ENCODE data around the gene KERA. TPM values are rescaled to one million over a fixed set of nuclear protein-coding genes. Genes with fewer than 3 reads are reported as not detected.

Gene KERA
- total and polyA plus RNA-seq, 2 of the 4 experiments (the other 2 are of a cell fraction), result not detected

- H3K18ac ChIP-seq (ENCODE audit: low read depth, low read length), result no peak within 1 kb of the TSS
- H3K56ac ChIP-seq (ENCODE audit: extremely low read depth, insufficient read depth, low read length), result no peak within 1 kb of the TSS
- H3K14ac ChIP-seq (replicated peaks; ENCODE audit: low read depth, low read length), result no peak within 1 kb of the TSS
- H3K9me1 ChIP-seq (ENCODE audit: insufficient read depth, low read length), result no peaks in the 10 kb centered on the region
- H2AK9ac ChIP-seq (replicated peaks; ENCODE audit: low read depth, low read length, poor library complexity), result no peak within 1 kb of the TSS
- H4K5ac ChIP-seq (ENCODE audit: low read depth, low read length), result no peak within 1 kb of the TSS
- H2AK5ac ChIP-seq (ENCODE audit: low read depth, low read length), result no peak within 1 kb of the TSS
- ChIA-PET CTCF (no interaction called here), POLR2A (ENCODE audit: unreplicated experiment) (no interaction called here)
- ATAC-seq (ENCODE audit: low read depth), result no peak
- no peak within 1 kb of the TSS for H3K4me3 ChIP-seq (ENCODE audit: insufficient read depth, low read depth, low read length)
- no peak within 1 kb of the TSS for H3K4me2 ChIP-seq (ENCODE audit: low read depth, low read length)
- no peaks in the 10 kb centered on the region for H3K27me3 ChIP-seq (ENCODE audit: control insufficient read depth, insufficient read depth, low read length)
- TF ChIP-seq POLR2A (IDR thresholded peaks at IDR 0.05; ENCODE audit: low read depth, low read length), result no peak
- no peak within 1 kb of the TSS for H4K91ac ChIP-seq (ENCODE audit: insufficient read depth, low read depth, low read length)
- DNase-seq, result no peak
- H3K23ac ChIP-seq (ENCODE audit: low read depth, low read length), result no peak within 1 kb of the TSS
- H3K36me3 ChIP-seq (ENCODE audit: control insufficient read depth, insufficient read depth, low read length), result no peaks in the 10 kb centered on the region
- no peak within 1 kb of the TSS for H2BK20ac ChIP-seq (ENCODE audit: low read depth, low read length)
- no peak within 1 kb of the TSS for H3K4ac ChIP-seq (ENCODE audit: low read depth, low read length)
- H3K9me3 ChIP-seq (ENCODE audit: control insufficient read depth, insufficient read depth, low read length), result no peaks in the 10 kb centered on the region
- H4K8ac ChIP-seq (ENCODE audit: low read depth in 2 of 2, low read length in 2 of 2), result no peak within 1 kb of the TSS
- no peak within 1 kb of the TSS for H2BK15ac ChIP-seq (ENCODE audit: low read depth, low read length)
- intact Hi-C loops (cut with micrococcal nuclease) (loop anchor here (5.0 kb wide), 1 partner anchor 52 kb away; the partner anchor contains the start of gene KERA), dilution Hi-C loops (cut with HindIII; ENCODE audit: low sequenced_read_pairs, unreplicated experiment) (no loop called here), in situ Hi-C loops (cut with MboI; ENCODE audit: low sequenced_read_pairs) (no loop called here)
- H3K27ac ChIP-seq (ENCODE audit: insufficient read depth, low read length), result no peak within 1 kb of the TSS
- no peak within 1 kb of the TSS for H3K9ac ChIP-seq (ENCODE audit: low read depth, low read length)
- no peaks in the 10 kb centered on the region for H4K20me1 ChIP-seq (ENCODE audit: insufficient read depth, low read length)
- H2BK120ac ChIP-seq (ENCODE audit: low read depth, low read length), result no peak within 1 kb of the TSS
- 0 out of 2 replicates have a peak, but pooled peaks cover 2% of the 10 kb centered on the region for H3K4me1 ChIP-seq (ENCODE audit: control insufficient read depth, insufficient read depth, low read length)
- no peaks in the 10 kb centered on the region for H3K79me1 ChIP-seq (ENCODE audit: low read depth in 1 of 2, low read length in 2 of 2)
- H2BK5ac ChIP-seq (ENCODE audit: low read depth, low read length, poor library complexity, severe bottlenecking), result no peak within 1 kb of the TSS
- no TSS peak for BruUV-seq (replicated peaks)
- no peak within 1 kb of the TSS for H2AFZ ChIP-seq (replicated peaks; ENCODE audit: low read length, poor library complexity)
Measured at GRCh38 chr12:91004872-91005271, 53.0 kb downstream of the KERA start, which contains the start of gene EPYC. EPYC (minus strand) TSS chr12:91004972; CDS start chr12:91002565, 2,407 bp downstream.

Measured in IMR-90 (cell line).